ENCODE data around the gene TPCN1.

DNA sequence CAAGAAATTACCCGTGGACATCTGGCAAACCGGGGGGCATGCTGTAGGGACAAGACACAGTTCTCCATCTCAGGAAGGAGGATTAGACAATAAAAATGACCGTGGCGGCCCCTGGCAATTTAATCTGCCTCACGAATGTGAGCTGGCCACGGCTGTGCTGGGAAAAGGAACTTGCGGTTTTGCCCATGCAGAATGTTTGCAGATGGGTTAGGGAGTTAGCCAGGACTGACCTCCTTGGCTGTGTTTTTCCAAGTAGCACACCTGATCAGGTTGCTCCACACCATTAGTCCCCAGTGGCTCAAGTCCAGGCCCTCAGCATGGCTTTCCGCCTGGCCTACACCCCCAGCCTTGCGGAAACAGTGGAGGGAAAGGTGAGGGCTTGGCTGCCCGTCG is 20.8 kb downstream of the TPCN1 start:
- TF ChIP-seq, protein P1, sequence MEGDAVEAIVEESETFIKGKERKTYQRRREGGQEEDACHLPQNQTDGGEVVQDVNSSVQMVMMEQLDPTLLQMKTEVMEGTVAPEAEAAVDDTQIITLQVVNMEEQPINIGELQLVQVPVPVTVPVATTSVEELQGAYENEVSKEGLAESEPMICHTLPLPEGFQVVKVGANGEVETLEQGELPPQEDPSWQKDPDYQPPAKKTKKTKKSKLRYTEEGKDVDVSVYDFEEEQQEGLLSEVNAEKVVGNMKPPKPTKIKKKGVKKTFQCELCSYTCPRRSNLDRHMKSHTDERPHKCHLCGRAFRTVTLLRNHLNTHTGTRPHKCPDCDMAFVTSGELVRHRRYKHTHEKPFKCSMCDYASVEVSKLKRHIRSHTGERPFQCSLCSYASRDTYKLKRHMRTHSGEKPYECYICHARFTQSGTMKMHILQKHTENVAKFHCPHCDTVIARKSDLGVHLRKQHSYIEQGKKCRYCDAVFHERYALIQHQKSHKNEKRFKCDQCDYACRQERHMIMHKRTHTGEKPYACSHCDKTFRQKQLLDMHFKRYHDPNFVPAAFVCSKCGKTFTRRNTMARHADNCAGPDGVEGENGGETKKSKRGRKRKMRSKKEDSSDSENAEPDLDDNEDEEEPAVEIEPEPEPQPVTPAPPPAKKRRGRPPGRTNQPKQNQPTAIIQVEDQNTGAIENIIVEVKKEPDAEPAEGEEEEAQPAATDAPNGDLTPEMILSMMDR (IDR thresholded peaks at IDR 0.05), result no peak
- TF ChIP-seq POLR2A (IDR thresholded peaks at IDR 0.05), result no peak
